Kidney (tissue), 14 donors: ENCODE results near the gene PGBD2. TPM values are rescaled to one million over a fixed set of nuclear protein-coding genes. Genes with fewer than 3 reads are reported as not detected.

Source experiments
- DNase-seq, 5 donors: peaks; one replicate each; pipeline ENCODE4 v3.0.0-alpha.2; 2013 to 2020
- FAIRE-seq: peaks from 2 replicates; lab custom pipeline; 2012; peaks lifted over from hg19 to GRCh38; lab: Jason Lieb, UNC
- H3K27ac ChIP-seq, 2 donors: one replicate each; pipeline ENCODE4 v1.7.0; 2013; ENCODE audit warnings: low read depth in 2 of 2, low read length in 2 of 2, inconsistent platforms in 1 of 2
- H3K27me3 ChIP-seq: one replicate; pipeline ENCODE4 v1.7.1; 2013; ENCODE audit warnings: low read length, inconsistent platforms; ENCODE audit not compliant: control insufficient read depth, insufficient read depth
- H3K36me3 ChIP-seq, 3 donors: one replicate each; pipeline versions ENCODE4 v1.7.0 to v1.7.1; 2013; ENCODE audit warnings: low read length in 3 of 3, control low read depth in 1 of 3, inconsistent platforms in 1 of 3; ENCODE audit not compliant: insufficient read depth in 3 of 3, control insufficient read depth in 2 of 3
- H3K4me1 ChIP-seq, 3 donors: one replicate each; pipeline versions ENCODE4 v1.7.0 to v1.7.1; 2013; ENCODE audit warnings: low read length in 3 of 3, inconsistent platforms in 1 of 3, low read depth in 1 of 3; ENCODE audit not compliant: control insufficient read depth in 2 of 3, insufficient read depth in 2 of 3
- H3K4me3 ChIP-seq, 3 donors: one replicate each; pipeline versions ENCODE4 v1.7.0 to v1.8.1; 2013; ENCODE audit warnings: low read length in 3 of 3, control low read depth in 1 of 3, inconsistent platforms in 1 of 3
- H3K9ac ChIP-seq, 3 donors: one replicate each; pipeline versions ENCODE4 v1.7.0 to v1.7.1; 2013; ENCODE audit warnings: low read length in 3 of 3, control low read depth in 1 of 3, inconsistent platforms in 1 of 3
- H3K9me3 ChIP-seq, 3 donors: one replicate each; pipeline versions ENCODE4 v1.7.0 to v1.7.1; 2013; ENCODE audit warnings: low read length in 3 of 3, control low read depth in 1 of 3, inconsistent platforms in 1 of 3; ENCODE audit not compliant: control insufficient read depth in 2 of 3, insufficient read depth in 1 of 3
- CTCF ChIP-seq: IDR thresholded peaks from 3 replicates; pipeline ENCODE4 v1.5.1; 2012; ENCODE audit warnings: mild to moderate bottlenecking, moderate library complexity, borderline replicate concordance; ENCODE audit not compliant: insufficient read depth; ENCODE audit errors: extremely low read depth
- intact Hi-C: fragments of 100-400 bp; cut with DNase I; formaldehyde crosslinking; loops from one replicate; pipeline ENCODE4 v1.11.1; 2022
- polyA plus RNA-seq: library from polyadenylated mRNA; stranded (reverse); fragments of 350-450 nt; fragmentation: Illumina TruSeq; extraction: RNeasy Lipid Tissue Mini Kit (QIAGEN cat#74804); gene quantifications from one replicate; pipeline ENCODE4 v1.2.3, GENCODE V29; 2014; ENCODE audit warnings: low read depth, low replicate concordance; ENCODE audit not compliant: insufficient read depth
- total RNA-seq: library from RNA; stranded (reverse); fragmentation: NEBNext Ultra II Directional; extraction: Animal tissue kit (Norgen Biotek cat#: 25700); gene quantifications from one replicate; pipeline ENCODE4 v1.2.1, GENCODE V29; 2021
- donor health status: control.
- donor health status: control.
- donor health status: control.
- donor health status: control.
- donor health status: control.
- donor health status: DM: yes; HTN: yes; CAD: no.
- donor health status: Normal renal cell carcinoma (clear cell type).

PGBD2 gene
- total and polyA plus RNA-seq, 2 donors from 2014 or later = 3.4 to 6.9 TPM

- no peak for FAIRE-seq
- no peak overlapping the region for H3K27ac ChIP-seq
- H3K9me3 ChIP-seq = no peaks in the 10 kb centered on the region
- no peak overlapping the region for H3K4me3 ChIP-seq
- TF ChIP-seq CTCF = no peak
- DNase-seq = no peak
- no peak overlapping the region for H3K9ac ChIP-seq
- peaks cover 0 to 8% (median 0%) of the 10 kb centered on the region in 3 donors for H3K4me1 ChIP-seq
- intact Hi-C loops = no loop called here
- no peaks in the 10 kb centered on the region for H3K36me3 ChIP-seq
- no peaks in the 10 kb centered on the region for H3K27me3 ChIP-seq
These were observed 34.1 kb upstream of the PGBD2 start for GRCh38 chr1:248871837-248872401.

DNA sequence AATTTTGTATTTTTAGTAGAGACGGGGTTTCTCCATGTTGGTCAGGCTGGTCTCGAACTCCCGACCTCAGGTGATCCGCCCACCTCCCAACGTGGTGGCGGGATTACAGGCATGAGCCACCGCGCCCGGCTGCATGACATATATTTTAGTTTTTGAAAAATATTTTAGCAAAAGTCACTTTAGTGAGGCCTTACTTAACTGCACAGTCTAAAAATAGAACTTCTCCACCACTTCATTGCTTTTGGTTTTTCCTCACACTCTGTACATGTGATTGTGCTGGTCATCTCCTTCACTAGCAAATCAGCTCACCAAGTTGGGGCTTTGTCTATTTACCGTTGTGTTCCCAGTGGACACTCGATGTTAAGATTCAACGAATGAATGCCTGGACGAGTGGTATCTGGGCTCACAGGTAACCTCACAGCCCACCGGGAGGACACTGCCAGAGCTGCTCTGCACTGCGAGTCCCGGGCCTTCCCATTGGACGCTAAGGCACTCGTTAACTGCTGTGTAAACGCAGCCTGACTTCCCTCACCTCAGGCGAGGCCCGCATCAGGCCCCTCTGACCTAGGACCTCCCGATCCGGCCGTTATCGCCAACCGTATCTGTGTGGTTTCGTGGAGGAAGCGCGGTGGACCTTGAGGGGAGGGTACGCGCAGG lies 33.2 kb upstream of the PGBD2 start:
- H3K4me1 ChIP-seq = peaks cover 0 to 8% (median 0%) of the 10 kb centered on the region in 3 donors
- peak overlapping the region; percentile 92 to 98 for H3K27ac ChIP-seq
- H3K9ac ChIP-seq = peak overlapping the region; percentile 84 to 99 (median 97)
- FAIRE-seq (no peak), DNase-seq (peak; percentile 82 to 89 (median 83))
- H3K27me3 ChIP-seq = no peaks in the 10 kb centered on the region
- intact Hi-C loops = no loop called here
- no peak for TF ChIP-seq CTCF
- H3K9me3 ChIP-seq = no peaks in the 10 kb centered on the region
- H3K36me3 ChIP-seq = no peaks in the 10 kb centered on the region
- peak overlapping the region; percentile 74 to 93 (median 87) for H3K4me3 ChIP-seq

- Histone ChIP-seq H3K9me3 (no peaks in the 10 kb centered on the region), H3K36me3 (no peaks in the 10 kb centered on the region), H3K4me3 (peak overlapping the region; percentile 74 to 93 (median 87)), H3K27me3 (no peaks in the 10 kb centered on the region), H3K27ac (peak overlapping the region; percentile 92 to 98), H3K4me1 (peaks cover 0 to 8% (median 0%) of the 10 kb centered on the region in 3 donors), H3K9ac (peak overlapping the region; percentile 84 to 99 (median 97))
- intact Hi-C loops = no loop called here
- FAIRE-seq (peak; percentile 35), DNase-seq (peak; percentile 96 to 99 (median 98))
- TF ChIP-seq CTCF = no peak
These were observed 32.5 kb upstream of the PGBD2 start for GRCh38 chr1:248873409-248873992.
